CD14-positive monocyte (primary cell): ENCODE measurements around the gene TSBP1. TPM values are rescaled to one million over a fixed set of nuclear protein-coding genes. Genes with fewer than 3 reads are reported as not detected.

Source experiments
- DNase-seq, 3 donors: peaks; one replicate each; pipeline ENCODE4 v3.0.0-alpha.2; 2011 to 2022
- H2AFZ ChIP-seq: 2 replicates; pipeline ENCODE4 v1.6.0; 2012; ENCODE audit warnings: mild to moderate bottlenecking, low read depth, low read length, inconsistent platforms; ENCODE audit not compliant: insufficient read depth, poor library complexity, severe bottlenecking
- H3K27ac ChIP-seq, 2 donors: 1 replicate in 1 of 2; 2 replicates in 1 of 2; pipeline ENCODE4 v1.5.1; 2012 to 2013; ENCODE audit warnings: low read length in 2 of 2, control low read depth in 1 of 2, inconsistent platforms in 1 of 2, low read depth in 1 of 2, mild to moderate bottlenecking in 1 of 2
- H3K27me3 ChIP-seq, 2 donors: one replicate each; pipeline versions ENCODE4 v1.6.0 to v1.6.1; 2011 to 2013; ENCODE audit warnings: low read length in 2 of 2; ENCODE audit not compliant: control insufficient read depth in 2 of 2, insufficient read depth in 2 of 2
- H3K36me3 ChIP-seq, 2 donors: replicated peaks in 1 of 2; 1 replicate in 1 of 2; 2 replicates in 1 of 2; pipeline versions ENCODE4 v1.5.1 to v1.6.1; 2012 to 2013; ENCODE audit warnings: low read length in 2 of 2, control low read depth in 1 of 2, inconsistent platforms in 1 of 2, mild to moderate bottlenecking in 1 of 2; ENCODE audit not compliant: insufficient read depth in 2 of 2, control insufficient read depth in 1 of 2
- H3K4me1 ChIP-seq, 2 donors: 1 replicate in 1 of 2; 2 replicates in 1 of 2; pipeline versions ENCODE4 v1.5.1 to v1.6.1; 2012 to 2013; ENCODE audit warnings: low read length in 2 of 2, control low read depth in 1 of 2, inconsistent platforms in 1 of 2, mild to moderate bottlenecking in 1 of 2, moderate library complexity in 1 of 2; ENCODE audit not compliant: insufficient read depth in 2 of 2, control insufficient read depth in 1 of 2
- H3K4me2 ChIP-seq: replicated peaks from 2 replicates; pipeline ENCODE3; 2012; ENCODE audit warnings: low read length, moderate library complexity, mild to moderate bottlenecking; ENCODE audit not compliant: poor library complexity, severe bottlenecking; ENCODE audit errors: extremely low read depth
- H3K4me3 ChIP-seq, 3 experiments: fragments of 200-600 bp in 1 of 3; sonication (generic) in 1 of 3; replicated peaks in 1 of 3; 1 replicate in 2 of 3; 2 replicates in 1 of 3; pipeline ENCODE4 v1.5.1; 2011 to 2013; ENCODE audit warnings: low read length in 3 of 3, mild to moderate bottlenecking in 3 of 3, control low read depth in 2 of 3, low read depth in 2 of 3, inconsistent platforms in 1 of 3, moderate library complexity in 1 of 3
- H3K79me2 ChIP-seq: 2 replicates; pipeline ENCODE4 v1.6.0; 2012; ENCODE audit warnings: mild to moderate bottlenecking, control low read depth, inconsistent platforms, low read length, moderate library complexity; ENCODE audit not compliant: insufficient read depth
- H3K9ac ChIP-seq: 2 replicates; pipeline ENCODE4 v1.6.0; 2017; ENCODE audit warnings: low read length, mild to moderate bottlenecking; ENCODE audit not compliant: insufficient read depth, poor library complexity, severe bottlenecking
- H3K9me3 ChIP-seq, 2 donors: replicated peaks in 1 of 2; 1 replicate in 1 of 2; 2 replicates in 1 of 2; pipeline versions ENCODE4 v1.5.1 to v1.6.1; 2012 to 2013; ENCODE audit warnings: low read length in 2 of 2, control low read depth in 1 of 2; ENCODE audit not compliant: control insufficient read depth in 1 of 2, insufficient read depth in 1 of 2
- H4K20me1 ChIP-seq: 2 replicates; pipeline ENCODE4 v1.6.0; 2012; ENCODE audit warnings: mild to moderate bottlenecking, low read length, control low read depth, moderate library complexity; ENCODE audit not compliant: insufficient read depth
- H3K27ac Mint-ChIP-seq, 7 donors: one replicate each; pipeline ENCODE4 v1.8.0; 2020; ENCODE audit warnings: mild to moderate bottlenecking in 7 of 7, mixed read lengths in 7 of 7, moderate library complexity in 6 of 7, inconsistent platforms in 2 of 7
- H3K27me3 Mint-ChIP-seq, 3 donors: one replicate each; pipeline ENCODE4 v1.8.0; 2021 to 2022; ENCODE audit warnings: low read depth in 3 of 3, mild to moderate bottlenecking in 3 of 3, mixed read lengths in 3 of 3, moderate library complexity in 3 of 3, inconsistent platforms in 1 of 3
- H3K36me3 Mint-ChIP-seq, 2 donors: one replicate each; pipeline ENCODE4 v1.8.0; 2020; ENCODE audit warnings: mixed read lengths in 2 of 2, inconsistent platforms in 1 of 2, mild to moderate bottlenecking in 1 of 2
- H3K4me1 Mint-ChIP-seq: one replicate; pipeline ENCODE4 v1.8.0; 2020; ENCODE audit warnings: mild to moderate bottlenecking, mixed read lengths
- H3K4me3 Mint-ChIP-seq, 2 donors: one replicate each; pipeline ENCODE4 v1.8.0; 2020; ENCODE audit warnings: mild to moderate bottlenecking in 2 of 2, mixed read lengths in 2 of 2, moderate library complexity in 1 of 2
- H3K9me3 Mint-ChIP-seq, 7 donors: one replicate each; pipeline ENCODE4 v1.8.0; 2020 to 2022; ENCODE audit warnings: mixed read lengths in 7 of 7, mild to moderate bottlenecking in 6 of 7, moderate library complexity in 6 of 7, inconsistent platforms in 2 of 7
- CTCF ChIP-seq: fragments of 200-600 bp; IDR thresholded peaks from one replicate; pipeline ENCODE4 v1.8.0; 2022; ENCODE audit warnings: antibody characterized with exemption, mild to moderate bottlenecking
- WGBS: methylation state at CpG from one replicate; pipeline ENCODE4 v1.1.5; 2013; ENCODE audit warnings: missing lambda C conversion rate; ENCODE audit not compliant: insufficient coverage; 5-methylcytosine and 5-hydroxymethylcytosine counted together
- intact Hi-C, 2 donors: fragments of 100-400 bp; cut with micrococcal nuclease; formaldehyde crosslinking; loops; one replicate each; pipeline versions ENCODE4 v1.15.0 to v1.15.1; 2023
- polyA plus RNA-seq, 3 donors: library from polyadenylated mRNA; depleted of rRNA in 1 of 3; unstranded in 2 of 3; stranded (reverse) in 1 of 3; fragments of 300-500 nt in 2 of 3; fragments of >200 nt in 1 of 3; fragmentation: Illumina TruSeq in 2 of 3; gene quantifications; 1 replicate in 2 of 3; 2 replicates in 1 of 3; pipeline ENCODE4 v1.2.3, GENCODE V29; 2012 to 2021

The TSBP1 gene
- polyA plus RNA-seq, 3 donors: not detected

DNA sequence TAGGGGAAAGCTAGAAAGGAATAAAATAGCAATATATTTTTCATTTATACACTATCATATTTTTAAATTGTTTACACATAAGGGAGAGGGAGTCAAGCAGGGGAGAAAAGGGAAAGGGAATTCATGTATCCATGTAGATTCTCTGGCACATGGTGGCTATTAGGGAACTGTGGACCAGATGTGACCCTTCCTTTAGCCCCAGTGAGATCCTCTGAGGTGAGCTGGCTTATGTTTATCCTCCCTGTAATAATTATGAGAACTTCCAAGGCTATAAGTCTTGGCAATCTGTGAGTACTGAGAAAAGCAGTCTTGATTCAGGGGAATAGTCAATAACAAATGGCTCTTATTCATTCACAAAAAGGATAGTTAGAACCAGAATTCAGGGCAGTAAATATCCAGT is 42.6 kb downstream of the TSBP1 start:
- H2AFZ ChIP-seq: no peak overlapping the region
- no peak for DNase-seq
- H3K36me3 ChIP-seq: no peaks in the 10 kb centered on the region
- no peaks in the 10 kb centered on the region for H3K9me3 ChIP-seq
- no peaks in the 10 kb centered on the region for H3K79me2 ChIP-seq
- Mint-ChIP-seq H3K27me3 (peaks cover 0 to 3% (median 2%) of the 10 kb centered on the region in 3 donors), H3K27ac (no peak overlapping the region), H3K9me3 (peaks cover 0 to 2% (median 0%) of the 10 kb centered on the region in 7 donors), H3K36me3 (no peaks in the 10 kb centered on the region), H3K4me1 (peaks cover 24% of the 10 kb centered on the region), H3K4me3 (no peak overlapping the region)
- H3K4me1 ChIP-seq: peaks cover 17 to 24% of the 10 kb centered on the region in 2 donors
- no peaks in the 10 kb centered on the region for H3K27me3 ChIP-seq
- no peak overlapping the region for H3K4me3 ChIP-seq
- intact Hi-C loops: no loop called here
- no peaks in the 10 kb centered on the region for H4K20me1 ChIP-seq
- no peak overlapping the region for H3K4me2 ChIP-seq
- H3K9ac ChIP-seq: no peak overlapping the region
- TF ChIP-seq CTCF: no peak
- no peak overlapping the region for H3K27ac ChIP-seq

DNA sequence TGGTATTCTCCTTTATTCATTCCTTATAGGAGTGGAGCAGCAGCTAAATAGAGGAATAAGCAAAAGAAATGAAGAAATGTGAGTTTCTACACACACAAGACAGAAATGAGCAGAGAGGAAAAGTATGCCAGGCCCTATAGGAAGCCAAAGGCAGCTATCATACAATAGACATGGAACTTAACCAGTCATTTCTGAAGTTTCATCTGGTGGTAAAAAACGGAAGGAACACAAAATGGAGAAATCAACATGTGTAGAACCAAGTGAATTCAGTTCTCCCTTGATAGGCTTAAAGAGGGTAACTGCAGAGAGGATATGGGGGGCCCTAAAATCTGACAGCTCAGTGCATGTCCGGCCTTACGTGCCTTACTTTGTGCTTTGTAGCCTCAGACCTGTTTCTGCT is 44.6 kb downstream of the TSBP1 start:
- peak overlapping the region in 1 of 2 donors; percentile 35 for H3K4me3 Mint-ChIP-seq
- DNase-seq: peak; percentile 22 to 36 (median 33)
- H3K4me2 ChIP-seq: peak overlapping the region; percentile 31

More for the DNA sequence above, 44.6 kb downstream of the TSBP1 start:
- Histone ChIP-seq H3K36me3 (no peaks in the 10 kb centered on the region), H2AFZ (peak overlapping the region; percentile 66), H3K27me3 (no peaks in the 10 kb centered on the region), H4K20me1 (no peaks in the 10 kb centered on the region), H3K9ac (no peak overlapping the region), H3K27ac (no peak overlapping the region), H3K79me2 (no peaks in the 10 kb centered on the region), H3K4me1 (peaks cover 17 to 22% of the 10 kb centered on the region in 2 donors), H3K4me3 (peak overlapping the region in 1 of 3 experiments; percentile 3), H3K9me3 (no peaks in the 10 kb centered on the region)
- H3K9me3 Mint-ChIP-seq: peaks cover 0 to 2% (median 0%) of the 10 kb centered on the region in 7 donors
- peaks cover 21% of the 10 kb centered on the region for H3K4me1 Mint-ChIP-seq
- H3K27ac Mint-ChIP-seq: peak overlapping the region in 4 of 7 donors; percentile 31 to 85 (median 56)
- intact Hi-C loops: no loop called here
- no peaks in the 10 kb centered on the region for H3K36me3 Mint-ChIP-seq
- peaks cover 0 to 2% (median 0%) of the 10 kb centered on the region in 3 donors for H3K27me3 Mint-ChIP-seq
- WGBS: no CpG with 5 or more reads among the region's 3 CpGs
- no peak for TF ChIP-seq CTCF
